BE2C (cell line): Measurements from ENCODE around the gene NAPA.
A peak's percentile ranks its signal among the peaks of the same experiment; 100 is the strongest.

ENCODE experiments used
- DNase-seq: peaks from one replicate; pipeline ENCODE4 v3.0.0-alpha.2; 2020
- H3K27me3 ChIP-seq: fragments of 250-450 bp; sonication (Bioruptor Pico); 2 replicates; pipeline ENCODE4 v1.5.1; 2020; ENCODE audit warnings: mild to moderate bottlenecking
- H3K36me3 ChIP-seq: fragments of 250-450 bp; sonication (Bioruptor Pico); 2 replicates; pipeline ENCODE4 v1.5.1; 2020; ENCODE audit warnings: mild to moderate bottlenecking
- H3K4me1 ChIP-seq: fragments of 250-450 bp; sonication (Bioruptor Pico); 2 replicates; pipeline ENCODE4 v1.5.1; 2020
- H3K4me3 ChIP-seq: 2 replicates; pipeline ENCODE4 v1.5.1; 2011; ENCODE audit warnings: low read depth, low read length
- H3K9me3 ChIP-seq: fragments of 250-450 bp; sonication (Bioruptor Pico); 2 replicates; pipeline ENCODE4 v1.5.1; 2020
- TF ChIP-seq, protein P1 (sequence below): IDR thresholded peaks from 2 replicates; pipeline ENCODE4 v1.5.1; 2012; ENCODE audit warnings: mild to moderate bottlenecking, low read depth, low read length

Gene NAPA

GRCh38 chr19:47511128-47511517 is 3.7 kb downstream of the NAPA start:
- no peak overlapping the region for H3K4me3 ChIP-seq
- H3K27me3 ChIP-seq = no peaks in the 10 kb centered on the region
- peaks cover 10% of the 10 kb centered on the region for H3K4me1 ChIP-seq
- TF ChIP-seq, protein P1, sequence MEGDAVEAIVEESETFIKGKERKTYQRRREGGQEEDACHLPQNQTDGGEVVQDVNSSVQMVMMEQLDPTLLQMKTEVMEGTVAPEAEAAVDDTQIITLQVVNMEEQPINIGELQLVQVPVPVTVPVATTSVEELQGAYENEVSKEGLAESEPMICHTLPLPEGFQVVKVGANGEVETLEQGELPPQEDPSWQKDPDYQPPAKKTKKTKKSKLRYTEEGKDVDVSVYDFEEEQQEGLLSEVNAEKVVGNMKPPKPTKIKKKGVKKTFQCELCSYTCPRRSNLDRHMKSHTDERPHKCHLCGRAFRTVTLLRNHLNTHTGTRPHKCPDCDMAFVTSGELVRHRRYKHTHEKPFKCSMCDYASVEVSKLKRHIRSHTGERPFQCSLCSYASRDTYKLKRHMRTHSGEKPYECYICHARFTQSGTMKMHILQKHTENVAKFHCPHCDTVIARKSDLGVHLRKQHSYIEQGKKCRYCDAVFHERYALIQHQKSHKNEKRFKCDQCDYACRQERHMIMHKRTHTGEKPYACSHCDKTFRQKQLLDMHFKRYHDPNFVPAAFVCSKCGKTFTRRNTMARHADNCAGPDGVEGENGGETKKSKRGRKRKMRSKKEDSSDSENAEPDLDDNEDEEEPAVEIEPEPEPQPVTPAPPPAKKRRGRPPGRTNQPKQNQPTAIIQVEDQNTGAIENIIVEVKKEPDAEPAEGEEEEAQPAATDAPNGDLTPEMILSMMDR = no peak
- DNase-seq = no peak
- H3K36me3 ChIP-seq = 0 out of 2 replicates have a peak, but pooled peaks cover 4% of the 10 kb centered on the region
- no peaks in the 10 kb centered on the region for H3K9me3 ChIP-seq

- Histone ChIP-seq H3K9me3 (no peaks in the 10 kb centered on the region), H3K36me3 (0 out of 2 replicates have a peak, but pooled peaks cover 4% of the 10 kb centered on the region), H3K4me1 (peaks cover 10% of the 10 kb centered on the region), H3K27me3 (no peaks in the 10 kb centered on the region), H3K4me3 (no peak overlapping the region)
- no peak for DNase-seq
- TF ChIP-seq, protein P1 = no peak
Measured at GRCh38 chr19:47510516-47511127, 4.2 kb downstream of the NAPA start.

- H3K27me3 ChIP-seq = no peaks in the 10 kb centered on the region
- 0 out of 2 replicates have a peak, but pooled peaks cover 4% of the 10 kb centered on the region for H3K36me3 ChIP-seq
- no peaks in the 10 kb centered on the region for H3K9me3 ChIP-seq
- peaks cover 10% of the 10 kb centered on the region for H3K4me1 ChIP-seq
- TF ChIP-seq, protein P1 = no peak
- DNase-seq = no peak
- H3K4me3 ChIP-seq = no peak overlapping the region
Measured at GRCh38 chr19:47509973-47510372, 4.9 kb downstream of the NAPA start.

DNA sequence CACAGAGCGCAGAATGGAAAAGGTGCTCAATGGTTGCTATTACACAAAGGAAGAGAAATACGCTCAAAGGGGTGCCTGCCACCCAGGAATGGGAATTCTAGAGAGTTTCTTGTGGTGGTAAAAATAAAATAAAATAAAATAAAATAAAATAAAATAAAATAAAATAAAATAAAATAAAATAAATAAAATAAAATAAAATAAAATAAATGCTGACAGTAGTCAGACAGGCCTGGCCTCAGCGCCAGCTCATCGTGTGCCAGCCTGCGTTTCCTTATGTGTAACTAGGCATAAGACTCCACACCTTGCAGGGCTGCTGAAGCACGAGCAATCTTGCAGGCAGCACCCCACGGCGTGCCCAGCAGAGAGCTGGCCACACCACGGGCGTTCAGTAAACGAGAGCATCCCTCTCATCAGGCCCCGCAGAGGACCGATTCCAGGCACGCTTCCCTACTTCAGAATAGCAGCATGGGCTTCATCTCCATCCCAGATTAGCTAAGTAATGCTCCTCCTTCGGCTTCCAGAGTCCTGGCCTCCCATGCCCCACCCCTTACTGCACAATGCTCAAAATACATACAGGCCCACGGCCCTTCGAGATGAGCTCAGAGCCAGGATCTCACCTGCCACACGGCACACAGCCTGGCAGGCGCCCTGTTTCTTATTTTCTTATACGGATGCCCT is 5.6 kb downstream of the NAPA start:
- H3K4me3 ChIP-seq = no peak overlapping the region
- H3K27me3 ChIP-seq = no peaks in the 10 kb centered on the region
- no peak for DNase-seq
- H3K9me3 ChIP-seq = no peaks in the 10 kb centered on the region
- H3K36me3 ChIP-seq = 0 out of 2 replicates have a peak, but pooled peaks cover 4% of the 10 kb centered on the region
- TF ChIP-seq, protein P1 = no peak
- peaks cover 10% of the 10 kb centered on the region for H3K4me1 ChIP-seq

- no peak for DNase-seq
- H3K9me3 ChIP-seq = no peaks in the 10 kb centered on the region
- H3K4me3 ChIP-seq = no peak overlapping the region
- H3K4me1 ChIP-seq = peaks cover 10% of the 10 kb centered on the region
- no peaks in the 10 kb centered on the region for H3K27me3 ChIP-seq
- TF ChIP-seq, protein P1 = no peak
- H3K36me3 ChIP-seq = peaks cover 4% of the 10 kb centered on the region; the same call in 1 of the 2 replicates
Measured at GRCh38 chr19:47508721-47509120, 6.1 kb downstream of the NAPA start.

- no peak overlapping the region for H3K4me3 ChIP-seq
- peaks cover 8% of the 10 kb centered on the region for H3K36me3 ChIP-seq
- TF ChIP-seq, protein P1 = peak; percentile 37
Measured at GRCh38 chr19:47507924-47508553, 6.8 kb downstream of the NAPA start.

More at GRCh38 chr19:47507924-47508553, 6.8 kb downstream of the NAPA start:
- Histone ChIP-seq H3K4me1 (peaks cover 10% of the 10 kb centered on the region), H3K27me3 (no peaks in the 10 kb centered on the region), H3K9me3 (no peaks in the 10 kb centered on the region)
- no peak for DNase-seq
